SHP77 (cell line): ENCODE results near the gene CCT8L2.
"Not testable (repeated sequence)": the region's sequence is repeated elsewhere in the genome, so short reads cannot be mapped to it uniquely, and the experiment has no call there.

Source experiments
- DNase-seq, 2 experiments: peaks; one replicate each; lab custom pipeline; 2025; lab: John Stamatoyannopoulos, UW

CCT8L2 gene

GRCh38 chr22:16592710-16593109 is at the start of gene CCT8L2:
Gene CCT8L2, minus strand, starts transcription at chr22:16592810. Its CDS starts 260 bp downstream, at chr22:16592550.
- DNase-seq = not testable (repeated sequence)

GRCh38 chr22:16635442-16635841 is 42.8 kb upstream of the CCT8L2 start:
- not testable (repeated sequence) for DNase-seq

- DNase-seq = not testable (repeated sequence)
Measured at GRCh38 chr22:16634092-16634491, 41.5 kb upstream of the CCT8L2 start.

- DNase-seq = not testable (repeated sequence)
Measured at GRCh38 chr22:16628476-16628875, 35.9 kb upstream of the CCT8L2 start.

- DNase-seq = not testable (repeated sequence)
Measured at GRCh38 chr22:16625018-16625417, 32.4 kb upstream of the CCT8L2 start.

- DNase-seq = not testable (repeated sequence)
Measured at GRCh38 chr22:16623595-16623994, 31.0 kb upstream of the CCT8L2 start.

- not testable (repeated sequence) for DNase-seq
Measured at GRCh38 chr22:16617516-16617915, 24.9 kb upstream of the CCT8L2 start.

- DNase-seq = not testable (repeated sequence)
Measured at GRCh38 chr22:16616390-16616938, 23.9 kb upstream of the CCT8L2 start.

GRCh38 chr22:16615606-16616245 is 23.1 kb upstream of the CCT8L2 start:
- not testable (repeated sequence) for DNase-seq

- DNase-seq = no peak
Measured at GRCh38 chr22:16609548-16610261, 17.1 kb upstream of the CCT8L2 start.

- DNase-seq = no peak
Measured at GRCh38 chr22:16608931-16609330, 16.3 kb upstream of the CCT8L2 start.

GRCh38 chr22:16604257-16604998 is 11.8 kb upstream of the CCT8L2 start:
- not testable (repeated sequence) for DNase-seq

GRCh38 chr22:16603770-16604242 is 11.2 kb upstream of the CCT8L2 start:
- DNase-seq = not testable (repeated sequence)

- no peak for DNase-seq
Measured at GRCh38 chr22:16603448-16603768, 10.8 kb upstream of the CCT8L2 start.

- not testable (repeated sequence) for DNase-seq
Measured at GRCh38 chr22:16602728-16603447, 10.3 kb upstream of the CCT8L2 start.

GRCh38 chr22:16602224-16602727 is 9.7 kb upstream of the CCT8L2 start:
- DNase-seq = not testable (repeated sequence)

- DNase-seq = no peak
Measured at GRCh38 chr22:16601437-16602223, 9.0 kb upstream of the CCT8L2 start.

GRCh38 chr22:16600644-16601436 is 8.2 kb upstream of the CCT8L2 start:
- not testable (repeated sequence) for DNase-seq

GRCh38 chr22:16599648-16600047 is 7.0 kb upstream of the CCT8L2 start:
- not testable (repeated sequence) for DNase-seq

GRCh38 chr22:16595251-16595650 is 2.6 kb upstream of the CCT8L2 start:
- DNase-seq = not testable (repeated sequence)
